ENCODE data around the gene TAC4. TPM values are rescaled to one million over a fixed set of nuclear protein-coding genes. Genes with fewer than 3 reads are reported as not detected.

Gene TAC4
- total and polyA plus RNA-seq, 2 of the 13 experiments (the other 11 are each of a cell fraction or from before 2014, with no cell fraction given), result not detected

DNA sequence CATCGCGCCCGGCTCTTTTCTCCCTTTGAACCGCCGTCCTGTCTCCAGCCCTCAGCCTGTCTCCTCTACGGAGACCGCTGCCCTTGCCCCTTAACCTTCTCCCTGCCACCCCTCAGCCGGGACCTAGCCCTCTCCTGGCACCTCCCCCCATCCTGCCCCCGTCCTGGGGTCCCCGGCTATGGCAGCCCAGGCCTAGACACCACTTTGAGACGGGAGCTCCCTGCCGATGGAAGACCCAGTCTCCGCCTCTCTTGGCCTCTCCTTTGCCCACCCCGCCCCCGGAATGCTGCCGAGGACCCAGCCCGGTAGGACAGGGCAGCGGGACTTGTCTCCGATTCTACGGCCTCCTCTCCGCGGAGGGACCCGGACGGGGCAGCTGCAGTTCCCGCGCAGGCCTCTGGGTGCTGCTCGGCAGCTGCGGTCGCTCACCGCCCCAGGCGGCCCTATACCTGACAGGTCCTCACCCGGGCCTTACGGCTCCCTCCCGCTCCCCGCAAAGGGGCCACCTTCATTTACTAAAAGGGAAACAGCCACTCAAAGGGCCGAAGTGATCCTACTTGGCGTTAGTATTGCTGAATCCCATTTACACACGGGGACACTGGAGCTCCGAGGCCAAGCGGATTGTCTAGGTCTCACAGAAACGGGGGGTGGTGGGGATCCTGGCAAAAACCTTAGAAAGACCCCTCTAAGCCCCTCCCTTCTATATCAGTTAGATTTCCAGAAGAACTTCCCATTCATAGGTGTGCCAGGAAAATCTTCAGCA is 32.6 kb upstream of the TAC4 start (continued):
- TF ChIP-seq THAP8 (CRISPR knock-in tag; IDR thresholded peaks at IDR 0.05; ENCODE audit: borderline replicate concordance) (0 out of 2 replicates have a peak, but pooled peaks have one; percentile 2), ZNF7 (CRISPR knock-in tag; IDR thresholded peaks at IDR 0.05) (0 out of 2 replicates have a peak, but pooled peaks have one; percentile 8), ZGPAT (CRISPR knock-in tag; IDR thresholded peaks at IDR 0.05) (peak; percentile 51; the same call in 1 of the 2 replicates), RELA (CRISPR knock-in tag; IDR thresholded peaks at IDR 0.05) (no peak), ATAD3A (CRISPR knock-in tag; IDR thresholded peaks at IDR 0.05) (no peak), SIX4 (CRISPR knock-in tag; IDR thresholded peaks at IDR 0.05) (no peak), ZNF260 (CRISPR knock-in tag; IDR thresholded peaks at IDR 0.05; ENCODE audit: borderline replicate concordance, low read depth) (no peak), ZBTB49 (CRISPR knock-in tag; IDR thresholded peaks at IDR 0.05; ENCODE audit: borderline replicate concordance) (no peak), ZSCAN21 (CRISPR knock-in tag; IDR thresholded peaks at IDR 0.05; ENCODE audit: borderline replicate concordance) (no peak), ZNF180 (CRISPR knock-in tag; IDR thresholded peaks at IDR 0.05; ENCODE audit: borderline replicate concordance, low read depth) (no peak), XRCC5 (optimal IDR thresholded peaks at IDR 0.05; ENCODE audit: low read length) (peak; percentile 94), ZKSCAN1 (IDR thresholded peaks at IDR 0.05; ENCODE audit: low read length) (no peak), HNF1B (CRISPR knock-in tag; IDR thresholded peaks at IDR 0.05) (peak; percentile 78), ZNF335 (CRISPR knock-in tag; IDR thresholded peaks at IDR 0.05) (0 out of 2 replicates have a peak, but pooled peaks have one; percentile 45), GABPB1 (CRISPR knock-in tag; IDR thresholded peaks at IDR 0.05) (peak; percentile 58; the same call in 1 of the 2 replicates), BRD4 (CRISPR knock-in tag; IDR thresholded peaks at IDR 0.05) (no peak), SRSF9 (IDR thresholded peaks at IDR 0.05; ENCODE audit: borderline replicate concordance, insufficient read depth, low read depth, low read length, poor library complexity, severe bottlenecking) (no peak), HNF4A (CRISPR knock-in tag; IDR thresholded peaks at IDR 0.05) (no peak), ZNF775 (CRISPR knock-in tag; IDR thresholded peaks at IDR 0.05; ENCODE audit: borderline replicate concordance) (no peak)
- TF ChIP-seq, protein P1, sequence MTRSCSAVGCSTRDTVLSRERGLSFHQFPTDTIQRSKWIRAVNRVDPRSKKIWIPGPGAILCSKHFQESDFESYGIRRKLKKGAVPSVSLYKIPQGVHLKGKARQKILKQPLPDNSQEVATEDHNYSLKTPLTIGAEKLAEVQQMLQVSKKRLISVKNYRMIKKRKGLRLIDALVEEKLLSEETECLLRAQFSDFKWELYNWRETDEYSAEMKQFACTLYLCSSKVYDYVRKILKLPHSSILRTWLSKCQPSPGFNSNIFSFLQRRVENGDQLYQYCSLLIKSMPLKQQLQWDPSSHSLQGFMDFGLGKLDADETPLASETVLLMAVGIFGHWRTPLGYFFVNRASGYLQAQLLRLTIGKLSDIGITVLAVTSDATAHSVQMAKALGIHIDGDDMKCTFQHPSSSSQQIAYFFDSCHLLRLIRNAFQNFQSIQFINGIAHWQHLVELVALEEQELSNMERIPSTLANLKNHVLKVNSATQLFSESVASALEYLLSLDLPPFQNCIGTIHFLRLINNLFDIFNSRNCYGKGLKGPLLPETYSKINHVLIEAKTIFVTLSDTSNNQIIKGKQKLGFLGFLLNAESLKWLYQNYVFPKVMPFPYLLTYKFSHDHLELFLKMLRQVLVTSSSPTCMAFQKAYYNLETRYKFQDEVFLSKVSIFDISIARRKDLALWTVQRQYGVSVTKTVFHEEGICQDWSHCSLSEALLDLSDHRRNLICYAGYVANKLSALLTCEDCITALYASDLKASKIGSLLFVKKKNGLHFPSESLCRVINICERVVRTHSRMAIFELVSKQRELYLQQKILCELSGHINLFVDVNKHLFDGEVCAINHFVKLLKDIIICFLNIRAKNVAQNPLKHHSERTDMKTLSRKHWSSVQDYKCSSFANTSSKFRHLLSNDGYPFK (CRISPR knock-in tag; IDR thresholded peaks at IDR 0.05; ENCODE audit: borderline replicate concordance), result peak; percentile 44; the same call in 1 of the 2 replicates

Data from HepG2 (cell line).